HG03460 (cell line): Measurements from ENCODE around the gene METTL14.

Source experiments
- ATAC-seq: cut with Tn5 transposase; IDR thresholded peaks from one replicate; pipeline ENCODE4 v1.9.1; 2021; ENCODE audit not compliant: unreplicated experiment

METTL14 gene

DNA sequence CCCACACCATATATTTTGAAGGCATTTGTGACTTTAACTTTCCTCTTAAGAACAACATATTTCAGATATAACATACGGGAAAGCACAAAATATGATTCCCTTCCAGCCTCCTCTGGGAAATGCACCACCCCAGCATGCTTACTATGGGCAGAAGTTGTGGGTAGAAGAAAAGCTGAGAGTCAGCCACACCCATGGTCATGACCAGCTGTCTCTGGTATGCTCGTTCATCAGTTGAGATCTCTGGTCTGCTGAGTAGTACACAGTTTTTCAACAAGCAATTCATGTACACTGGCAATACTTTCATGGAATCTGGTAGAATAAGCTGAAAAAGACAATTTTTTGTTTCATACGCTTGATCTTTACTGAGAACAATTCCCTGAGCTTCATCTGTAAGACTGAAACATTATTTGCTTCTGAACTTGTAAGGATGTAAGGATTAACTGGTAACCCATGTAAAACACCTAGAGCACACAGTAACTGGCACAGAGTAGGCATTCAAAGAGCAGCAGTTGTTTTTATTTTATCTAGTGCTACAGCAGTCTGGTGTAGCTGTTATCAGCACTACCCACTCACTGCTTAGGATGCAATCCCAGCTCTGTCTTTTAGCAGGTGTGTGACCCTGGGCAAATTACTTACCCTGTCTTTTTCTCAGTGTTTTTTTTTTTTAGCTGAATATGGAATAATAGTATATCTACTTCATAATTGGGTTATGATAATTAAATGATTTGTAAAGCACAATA is 47.6 kb downstream of the METTL14 start:
- ATAC-seq, result no peak

DNA sequence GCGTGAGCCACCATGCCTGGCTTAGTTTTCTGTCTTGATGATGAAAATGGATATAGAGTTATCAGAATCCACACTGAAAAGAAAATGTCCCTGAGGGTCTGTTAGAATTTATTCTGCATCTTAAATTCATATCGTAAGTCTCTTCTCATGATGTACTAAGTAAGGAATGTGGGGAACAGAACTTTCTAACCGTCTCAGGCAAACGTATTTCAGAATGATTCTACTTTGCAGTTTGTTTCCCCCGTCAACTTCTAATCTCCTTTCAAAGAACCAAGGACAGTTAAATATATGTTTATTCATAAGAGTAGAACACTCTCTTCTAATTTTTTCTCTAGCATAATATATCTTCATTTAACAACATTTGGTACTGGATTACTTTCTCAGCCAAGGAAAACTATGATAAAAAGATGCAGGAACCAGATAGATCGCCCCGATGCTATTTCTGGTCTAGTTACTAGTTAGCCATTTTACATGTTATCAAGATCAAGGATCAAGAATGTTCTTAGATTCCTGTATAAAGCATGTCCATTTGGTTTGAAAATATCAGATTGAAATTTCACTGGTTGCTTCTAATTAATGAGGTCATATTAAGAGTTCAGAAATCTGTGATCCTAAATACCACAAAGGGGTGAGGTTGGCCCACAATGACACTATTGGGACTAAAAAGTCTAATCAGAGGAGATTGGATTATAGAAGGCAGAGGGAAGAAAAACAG is 49.5 kb downstream of the METTL14 start:
- ATAC-seq, result no peak

- no peak for ATAC-seq
These were observed 51.7 kb downstream of the METTL14 start for GRCh38 chr4:118736900-118737299.

GRCh38 chr4:118738090-118738489 is 52.9 kb downstream of the METTL14 start:
- no peak for ATAC-seq

DNA sequence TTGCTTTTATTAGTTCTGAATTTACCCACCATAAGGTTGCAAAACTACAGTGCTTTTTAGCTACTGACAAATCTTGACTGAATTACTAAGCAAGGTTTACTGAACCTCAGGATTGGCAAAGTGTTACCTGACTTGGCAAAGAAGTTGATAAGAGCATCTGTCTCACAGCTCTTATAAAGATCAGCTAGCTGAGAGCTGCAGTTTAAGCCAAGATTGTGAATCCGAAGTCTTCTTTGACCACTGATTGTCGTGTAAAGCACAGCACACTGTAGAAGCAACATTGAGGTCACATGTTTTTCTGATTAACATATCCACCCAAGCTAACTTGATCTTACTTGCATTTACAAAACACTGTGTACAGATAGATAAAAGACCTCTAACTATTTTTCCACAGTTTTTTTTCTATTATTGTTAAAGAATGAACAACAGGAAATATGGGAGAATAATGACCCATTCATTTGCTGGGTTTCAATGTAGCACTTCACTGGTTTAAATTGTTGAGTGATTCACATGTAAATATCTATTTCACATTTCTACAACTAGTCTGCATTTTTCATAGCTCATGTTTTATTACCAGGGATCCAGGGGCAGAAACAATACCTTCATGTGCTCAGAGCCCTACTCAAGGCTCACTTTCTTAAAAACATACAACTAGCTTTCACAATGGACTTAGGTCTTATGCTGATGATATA is 54.0 kb downstream of the METTL14 start:
- no peak for ATAC-seq

- no peak for ATAC-seq
These were observed 55.7 kb downstream of the METTL14 start for GRCh38 chr4:118740869-118741268.

DNA sequence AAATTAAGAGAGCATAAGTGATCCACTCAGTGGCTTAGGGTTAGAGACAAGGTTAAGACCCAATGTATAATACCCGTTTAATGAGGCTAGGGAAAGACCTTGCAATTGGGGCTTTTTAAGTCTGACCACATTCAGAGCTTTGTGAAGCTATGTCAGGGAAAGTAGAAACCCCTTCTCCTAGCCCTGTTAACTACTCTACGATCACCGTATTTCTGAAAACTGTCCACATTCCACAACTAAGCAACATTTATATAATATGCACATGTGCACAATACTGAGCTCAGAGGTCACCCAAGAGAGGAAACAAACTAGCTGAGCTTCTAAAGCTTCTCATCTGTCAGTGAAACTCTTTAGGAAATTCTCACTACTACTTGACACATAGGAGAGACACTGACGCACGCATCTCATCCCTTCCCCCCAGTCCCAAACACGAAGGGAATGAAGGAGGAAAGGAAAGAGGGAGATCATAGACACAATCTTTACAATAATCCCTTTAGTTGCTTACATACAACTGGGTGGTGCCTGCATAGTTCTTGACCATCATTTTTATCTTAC is 56.2 kb downstream of the METTL14 start:
- no peak for ATAC-seq

DNA sequence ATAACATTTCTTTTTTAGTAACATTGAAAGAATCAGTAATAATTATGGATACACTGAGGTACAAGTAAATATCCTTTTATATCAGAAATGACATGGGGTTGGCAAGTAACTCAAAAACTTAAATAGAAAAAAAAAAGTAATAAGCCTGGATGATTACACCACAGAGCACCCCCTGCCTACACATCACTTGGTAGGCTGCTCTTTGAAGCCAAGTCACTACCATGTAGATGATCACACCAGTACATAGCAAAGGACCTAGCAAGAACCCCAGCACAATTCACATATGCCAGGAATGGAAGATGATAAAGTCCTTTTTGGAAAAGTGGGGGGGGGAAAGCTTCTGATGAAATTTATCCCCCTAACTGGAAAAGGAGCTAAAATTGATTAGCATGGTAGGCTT is 56.9 kb downstream of the METTL14 start:
- ATAC-seq, result no peak

DNA sequence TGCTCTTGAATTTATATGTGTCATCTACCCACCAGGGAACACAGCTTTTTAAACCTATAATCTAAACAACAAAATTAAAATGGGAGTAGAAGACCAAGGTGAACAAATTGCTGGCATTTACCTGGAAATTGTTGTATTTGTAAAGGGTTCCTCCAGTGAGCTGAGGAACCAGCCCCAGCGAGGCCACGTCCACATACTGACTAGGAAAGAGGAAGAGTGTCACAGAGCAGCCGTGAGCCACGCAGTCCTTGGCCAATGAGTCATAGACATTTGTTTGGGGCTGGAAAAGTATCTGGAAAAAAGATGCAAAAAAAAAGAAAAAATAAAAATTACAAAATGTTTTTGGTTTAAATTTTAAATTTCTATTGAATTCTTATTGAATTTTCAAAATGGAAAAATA is 58.7 kb downstream of the METTL14 start:
- ATAC-seq, result no peak

DNA sequence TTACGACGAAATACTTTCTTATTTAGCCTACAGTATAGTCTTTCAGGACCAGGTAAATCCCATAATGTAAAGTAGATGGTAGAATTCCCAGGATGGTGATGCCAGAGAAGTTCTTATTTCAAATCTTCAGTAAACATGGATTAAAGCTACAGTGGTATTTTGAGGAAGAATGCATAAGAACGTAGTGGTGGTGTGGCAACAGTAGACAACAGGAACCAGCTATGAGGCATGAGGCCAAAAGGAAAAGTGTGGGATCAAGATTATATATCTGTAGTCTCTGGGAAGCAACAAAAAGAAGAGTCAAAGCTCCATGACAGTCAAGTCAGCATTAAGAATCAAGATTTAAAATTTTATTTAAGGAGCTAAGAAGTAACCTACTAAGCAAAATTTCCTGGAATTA is 60.2 kb downstream of the METTL14 start:
- ATAC-seq, result no peak

DNA sequence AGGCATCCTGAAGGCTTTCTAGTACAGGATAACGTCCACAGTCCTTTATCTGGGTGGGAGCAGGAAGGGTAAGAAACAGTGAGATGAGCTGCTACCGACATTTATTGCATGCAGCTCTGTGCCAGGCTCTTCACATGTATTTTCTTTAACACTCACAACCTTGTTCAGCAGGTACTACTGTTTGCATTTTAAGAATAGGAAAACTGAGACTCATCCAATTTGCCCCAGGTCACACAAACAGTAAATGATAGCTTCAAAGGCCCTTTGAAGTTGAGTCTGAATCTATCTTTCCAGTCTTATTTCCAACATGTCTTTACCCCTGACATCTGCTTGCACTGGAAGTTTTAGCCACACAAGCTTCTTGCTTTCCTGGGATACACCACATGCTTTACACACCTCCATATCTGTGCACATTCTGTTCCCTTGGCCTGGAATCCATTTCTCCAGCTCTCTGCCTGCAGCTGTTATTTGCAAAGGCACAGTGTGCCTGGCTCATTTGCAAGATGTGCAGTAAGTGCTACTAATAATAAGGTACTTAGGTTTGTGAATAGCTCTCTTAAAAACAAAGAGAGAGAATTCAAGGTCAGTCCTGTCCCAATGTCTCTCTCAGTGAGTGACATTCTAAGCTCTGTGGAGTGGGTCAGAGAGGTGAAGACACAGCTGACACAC is 61.2 kb downstream of the METTL14 start:
- no peak for ATAC-seq

- no peak for ATAC-seq
These were observed 64.3 kb downstream of the METTL14 start for GRCh38 chr4:118749347-118749988.

GRCh38 chr4:118751629-118752323 is 66.6 kb downstream of the METTL14 start:
- ATAC-seq, result no peak

GRCh38 chr4:118752551-118752950 is 67.4 kb downstream of the METTL14 start:
- no peak for ATAC-seq

DNA sequence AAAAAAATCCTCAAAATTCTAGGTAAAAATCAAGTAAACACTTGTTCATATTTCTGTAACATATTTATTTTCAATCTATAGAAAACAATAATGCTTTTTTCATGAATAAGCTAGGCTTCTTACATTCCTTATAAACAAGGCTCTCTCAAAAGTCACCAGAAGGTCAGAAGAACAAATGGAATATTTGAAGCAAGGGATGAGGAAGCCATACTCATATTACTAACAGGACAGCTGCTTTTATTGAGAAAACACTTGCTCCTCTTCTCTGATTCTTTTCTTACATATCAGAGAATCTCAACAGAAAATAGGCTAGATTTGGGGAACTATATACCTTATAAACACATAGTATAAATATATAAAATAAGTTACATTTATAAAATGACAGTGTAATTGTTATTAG is 67.9 kb downstream of the METTL14 start:
- ATAC-seq, result no peak

DNA sequence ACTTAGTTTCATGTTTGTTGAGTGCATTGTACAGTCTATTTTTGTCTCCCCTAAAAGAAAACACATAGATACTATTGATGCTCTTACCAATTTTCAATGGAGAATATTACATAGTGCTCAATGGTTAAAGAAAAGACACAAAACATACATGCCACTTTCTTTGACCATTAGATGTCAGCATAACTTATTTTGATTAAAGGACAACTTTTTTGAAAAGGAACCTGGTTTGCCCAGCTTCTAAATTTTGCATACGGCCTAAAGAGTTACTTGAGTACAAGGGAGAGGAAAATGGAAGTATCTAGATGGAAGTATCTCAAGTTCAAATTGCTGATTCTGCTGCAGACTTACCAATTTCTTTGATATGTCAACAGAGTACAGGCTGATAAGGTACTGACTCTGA is 68.5 kb downstream of the METTL14 start:
- ATAC-seq, result no peak

GRCh38 chr4:118754890-118755289 is 69.7 kb downstream of the METTL14 start:
- ATAC-seq, result no peak

DNA sequence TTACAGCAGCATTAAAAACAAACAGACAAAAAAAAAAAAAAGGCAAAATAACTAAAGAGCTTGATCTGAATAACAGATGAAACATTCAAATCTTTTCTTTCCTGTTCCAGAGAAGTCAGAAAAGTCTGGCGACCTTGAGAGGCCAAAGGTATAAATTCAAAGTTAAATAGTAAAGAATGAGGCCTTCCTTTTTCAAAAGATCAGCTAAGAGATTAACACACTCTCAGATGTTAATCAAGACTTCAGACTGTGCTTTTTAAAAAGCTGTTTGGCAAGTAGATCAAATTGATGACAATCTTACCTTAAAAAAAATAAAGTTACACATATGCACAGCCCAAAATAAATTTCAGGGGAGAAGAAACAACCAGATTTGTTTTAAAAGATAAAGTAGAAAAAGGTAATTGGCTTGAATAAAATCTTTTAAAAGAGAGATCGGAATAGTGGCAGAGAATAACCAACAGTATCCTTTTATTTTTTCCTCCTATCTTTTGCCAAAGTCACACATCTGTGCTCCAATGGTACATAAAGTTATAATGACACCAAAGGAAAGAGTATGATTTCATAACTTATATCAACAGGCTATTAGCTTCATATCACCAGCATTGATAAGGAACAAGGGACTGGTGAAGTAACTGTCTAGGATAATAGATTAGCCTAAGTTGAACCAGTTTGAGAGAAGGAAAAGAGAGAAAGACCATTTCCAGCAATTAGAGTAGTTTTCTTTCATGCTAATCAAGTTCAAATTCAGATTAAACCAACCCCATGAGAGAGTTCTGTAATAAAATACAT is 70.4 kb downstream of the METTL14 start:
- ATAC-seq, result no peak

DNA sequence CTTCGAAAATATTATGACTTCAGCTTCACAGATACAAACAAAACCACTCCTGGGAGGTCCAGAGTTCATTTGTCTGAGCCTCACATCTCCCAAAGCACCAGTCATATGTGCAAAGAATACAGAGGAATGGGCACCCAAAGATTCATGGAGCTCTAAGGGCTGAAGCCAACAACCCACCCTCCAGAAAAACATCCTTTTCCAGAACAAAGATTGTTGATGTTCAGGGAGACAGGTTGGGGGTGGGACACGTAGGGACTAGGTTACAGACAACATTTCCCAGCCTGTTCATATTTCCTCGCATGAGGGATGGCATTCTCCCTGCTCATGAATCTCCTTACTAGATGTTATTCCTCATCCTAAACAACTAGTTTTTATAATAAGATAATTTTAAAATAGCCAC is 71.2 kb downstream of the METTL14 start:
- no peak for ATAC-seq
